H1 (cell line): ENCODE measurements around the gene HOATZ. TPM values are rescaled to one million over a fixed set of nuclear protein-coding genes. Genes with fewer than 3 reads are reported as not detected.

Source experiments
- CTCF ChIA-PET: fragments of 300-600 bp; sonication (Branson Sonifier 250); formaldehyde crosslinking; loops from one replicate; lab custom pipeline; 2021; ENCODE audit not compliant: partially characterized antibody; lab: Charles Lee
- POLR2A ChIA-PET: fragments of 300-600 bp; sonication (Branson Sonifier 250); formaldehyde crosslinking; loops from one replicate; lab custom pipeline; 2021; ENCODE audit warnings: inconsistent platforms; ENCODE audit not compliant: partially characterized antibody; lab: Charles Lee
- DNase-seq, 2 experiments: peaks; one replicate each; pipeline versions ENCODE4 v3.0.0 to v3.0.0-alpha.2; 2010 to 2022; ENCODE audit warnings: low spot score in 2 of 2, low read depth in 1 of 2, mixed read lengths in 1 of 2
- FAIRE-seq: peaks from 2 replicates; lab custom pipeline; 2011; peaks lifted over from hg19 to GRCh38; lab: Jason Lieb, UNC
- H2AFZ ChIP-seq: 2 replicates; pipeline ENCODE4 v1.8.1; 2012; ENCODE audit warnings: low read length, inconsistent platforms
- H2AK5ac ChIP-seq: 2 replicates; pipeline ENCODE4 v1.6.1; 2013; ENCODE audit warnings: low read depth, low read length
- H2BK120ac ChIP-seq: replicated peaks from 2 replicates; pipeline ENCODE3; 2013; ENCODE audit warnings: low read depth, low read length, inconsistent platforms
- H2BK12ac ChIP-seq: 2 replicates; pipeline ENCODE4 v1.6.1; 2013; ENCODE audit warnings: low read depth, low read length
- H2BK15ac ChIP-seq: 2 replicates; pipeline ENCODE4 v1.6.1; 2013; ENCODE audit warnings: low read length
- H2BK20ac ChIP-seq: 2 replicates; pipeline ENCODE4 v1.6.1; 2013; ENCODE audit warnings: low read length
- H2BK5ac ChIP-seq: 2 replicates; pipeline ENCODE4 v1.6.1; 2013; ENCODE audit warnings: low read depth, low read length
- H3K14ac ChIP-seq: 2 replicates; pipeline ENCODE4 v1.6.1; 2013; ENCODE audit warnings: inconsistent platforms; ENCODE audit not compliant: insufficient read length
- H3K18ac ChIP-seq: 2 replicates; pipeline ENCODE4 v1.6.1; 2013; ENCODE audit warnings: low read length; ENCODE audit errors: extremely low read depth
- H3K23ac ChIP-seq: 2 replicates; pipeline ENCODE4 v1.6.1; 2013; ENCODE audit warnings: inconsistent platforms; ENCODE audit not compliant: insufficient read length
- H3K23me2 ChIP-seq: 2 replicates; pipeline ENCODE4 v1.6.1; 2013; ENCODE audit warnings: low read depth, low read length
- H3K27ac ChIP-seq: 2 replicates; pipeline ENCODE4 v1.6.1; 2011; ENCODE audit warnings: low read depth, low read length, inconsistent platforms
- H3K27me3 ChIP-seq, 4 experiments: replicated peaks in 1 of 4; 1 replicate in 1 of 4; 2 replicates in 3 of 4; pipeline versions ENCODE4 v1.6.1 to v1.8.1; 2011 to 2013; ENCODE audit warnings: low read length in 3 of 4, mild to moderate bottlenecking in 3 of 4, inconsistent platforms in 2 of 4, mixed read lengths in 2 of 4, moderate library complexity in 1 of 4; ENCODE audit not compliant: control insufficient read depth in 3 of 4, insufficient read depth in 3 of 4; ENCODE audit errors: extremely low read depth in 1 of 4
- H3K36me3 ChIP-seq, 4 experiments: 2 replicates each; pipeline versions ENCODE4 v1.6.1 to v1.8.1; 2011 to 2013; ENCODE audit warnings: mild to moderate bottlenecking in 4 of 4, low read length in 3 of 4, moderate library complexity in 2 of 4, control low read depth in 1 of 4, inconsistent platforms in 1 of 4; ENCODE audit not compliant: insufficient read depth in 4 of 4, control insufficient read depth in 2 of 4
- H3K4ac ChIP-seq: replicated peaks from 2 replicates; pipeline ENCODE3; 2013; ENCODE audit warnings: low read length, low read depth, mixed read lengths, inconsistent platforms; ENCODE audit not compliant: insufficient read length
- H3K4me1 ChIP-seq, 4 experiments: replicated peaks in 1 of 4; 1 replicate in 1 of 4; 2 replicates in 3 of 4; pipeline versions ENCODE4 v1.6.1 to v1.8.1; 2011 to 2013; ENCODE audit warnings: low read length in 3 of 4, inconsistent platforms in 2 of 4, mixed read lengths in 1 of 4; ENCODE audit not compliant: insufficient read depth in 4 of 4, control insufficient read depth in 3 of 4
- H3K4me2 ChIP-seq, 2 experiments: 2 replicates each; pipeline versions ENCODE4 v1.6.1 to v1.8.1; 2011 to 2013; ENCODE audit warnings: low read depth in 2 of 2, low read length in 2 of 2, control low read depth in 1 of 2, inconsistent platforms in 1 of 2, mild to moderate bottlenecking in 1 of 2; ENCODE audit not compliant: insufficient read depth in 1 of 2
- H3K4me3 ChIP-seq, 4 experiments: fragments of 200-600, 300-600 bp in 1 of 4; sonication (generic), shearing (Covaris generic), sonication (Bioruptor Twin) in 1 of 4; 2 replicates each; pipeline versions ENCODE4 v1.5.1 to v1.8.1; 2011 to 2016; ENCODE audit warnings: low read length in 4 of 4, low read depth in 3 of 4, control low read depth in 2 of 4, inconsistent platforms in 2 of 4, mild to moderate bottlenecking in 2 of 4, mixed read lengths in 1 of 4, moderate library complexity in 1 of 4; ENCODE audit not compliant: insufficient read depth in 2 of 4; ENCODE audit errors: extremely low read depth in 1 of 4
- H3K56ac ChIP-seq: replicated peaks from 2 replicates; pipeline ENCODE3; 2013; ENCODE audit warnings: low read depth, mild to moderate bottlenecking, mixed read lengths, low read length, inconsistent platforms; ENCODE audit not compliant: insufficient read length
- H3K79me1 ChIP-seq: 2 replicates; pipeline ENCODE4 v1.6.1; 2013; ENCODE audit warnings: low read depth, low read length, control low read depth
- H3K79me2 ChIP-seq, 2 experiments: 2 replicates each; pipeline versions ENCODE4 v1.6.1 to v1.8.1; 2012 to 2013; ENCODE audit warnings: low read length in 2 of 2, mild to moderate bottlenecking in 2 of 2, inconsistent platforms in 1 of 2; ENCODE audit not compliant: insufficient read depth in 2 of 2, control insufficient read depth in 1 of 2
- H3K9ac ChIP-seq, 4 experiments: replicated peaks in 1 of 4; 1 replicate in 1 of 4; 2 replicates in 3 of 4; pipeline versions ENCODE4 v1.6.1 to v1.8.1; 2011 to 2013; ENCODE audit warnings: low read depth in 3 of 4, low read length in 3 of 4, control low read depth in 2 of 4, mild to moderate bottlenecking in 2 of 4, moderate library complexity in 2 of 4, inconsistent platforms in 1 of 4; ENCODE audit errors: extremely low read depth in 1 of 4
- H3K9me3 ChIP-seq, 2 experiments: 2 replicates each; pipeline versions ENCODE4 v1.6.1 to v1.8.1; 2012 to 2013; ENCODE audit warnings: mild to moderate bottlenecking in 2 of 2, moderate library complexity in 2 of 2, control low read depth in 1 of 2, inconsistent platforms in 1 of 2, low read depth in 1 of 2, low read length in 1 of 2, mixed read lengths in 1 of 2; ENCODE audit not compliant: insufficient read depth in 2 of 2
- H4K20me1 ChIP-seq, 2 experiments: replicated peaks in 1 of 2; 2 replicates each; pipeline versions ENCODE3 to v1.8.1; 2011 to 2013; ENCODE audit warnings: inconsistent platforms in 2 of 2, low read length in 2 of 2, mild to moderate bottlenecking in 1 of 2; ENCODE audit not compliant: insufficient read depth in 2 of 2, control insufficient read depth in 1 of 2
- H4K5ac ChIP-seq: 2 replicates; pipeline ENCODE4 v1.6.1; 2013; ENCODE audit warnings: low read length, low read depth, mixed read lengths, inconsistent platforms; ENCODE audit not compliant: insufficient read length
- H4K8ac ChIP-seq: 2 replicates; pipeline ENCODE4 v1.8.0; 2013; ENCODE audit warnings: mild to moderate bottlenecking, moderate library complexity, low read length, inconsistent platforms; ENCODE audit not compliant: insufficient read depth; ENCODE audit errors: extremely low read depth
- H4K91ac ChIP-seq: replicated peaks from 2 replicates; pipeline ENCODE3; 2013; ENCODE audit warnings: low read length, mixed read lengths, inconsistent platforms; ENCODE audit not compliant: insufficient read length
- ASH2L ChIP-seq: fragments of 200-600, 300-600 bp; sonication (generic); IDR thresholded peaks from one replicate; pipeline ENCODE4 v1.7.1; 2017; ENCODE audit warnings: low read length
- CHD1 ChIP-seq: IDR thresholded peaks from 2 replicates; pipeline ENCODE4 v1.6.1; 2012; ENCODE audit warnings: low read depth, low read length, improper control_type of control experiment
- EGR1 ChIP-seq: IDR thresholded peaks from 2 replicates; pipeline ENCODE4 v1.6.1; 2011; ENCODE audit warnings: low read depth, low read length, borderline replicate concordance
- GTF2F1 ChIP-seq: IDR thresholded peaks from 2 replicates; pipeline ENCODE4 v1.6.1; 2012; ENCODE audit warnings: low read depth, low read length, improper control_type of control experiment, borderline replicate concordance
- HDAC6 ChIP-seq: IDR thresholded peaks from one replicate; pipeline ENCODE4 v1.7.1; 2012; ENCODE audit warnings: low read depth, mild to moderate bottlenecking, inconsistent platforms, low read length, moderate library complexity
- SRF ChIP-seq: IDR thresholded peaks from 2 replicates; pipeline ENCODE4 v1.6.1; 2011; ENCODE audit warnings: mild to moderate bottlenecking, low read depth, low read length, moderate library complexity
- TCF12 ChIP-seq: IDR thresholded peaks from 2 replicates; pipeline ENCODE4 v1.6.1; 2011; ENCODE audit warnings: low read depth, mild to moderate bottlenecking, low read length
- WGBS, 2 experiments: shearing (Covaris generic) in 1 of 2; methylation state at CpG; one replicate each; pipeline versions ENCODE4 v1.1.6 to v1.1.7; 2013 to 2015; ENCODE audit warnings: low lambda C conversion rate in 2 of 2, mixed read lengths in 2 of 2, inconsistent platforms in 1 of 2, low coverage in 1 of 2, missing lambda C conversion rate in 1 of 2; ENCODE audit not compliant: insufficient replicate concordance in 2 of 2, insufficient coverage in 1 of 2, insufficient read length in 1 of 2; ENCODE audit errors: extremely low coverage in 1 of 2, missing lambda C conversion rate in 1 of 2; 5-methylcytosine and 5-hydroxymethylcytosine counted together
- polyA plus RNA-seq, 7 experiments: library from polyadenylated mRNA; depleted of rRNA in 3 of 7; stranded (reverse) in 5 of 7; unstranded in 2 of 7; fragments of >200 nt in 5 of 7; fragments of 200-250 nt in 2 of 7; gene quantifications; 1 replicate in 5 of 7; 2 replicates in 1 of 7; 4 replicates in 1 of 7; pipeline versions ENCODE4 v1.2.1 to v1.2.3, GENCODE V29; 2011 to 2013; ENCODE audit warnings: missing spikeins in 2 of 7, mixed read lengths in 2 of 7
- total RNA-seq: library from RNA; stranded (reverse); fragmentation: NEBNext Ultra II Directional; extraction: Animal tissue kit (Norgen Biotek cat#: 25700); gene quantifications from 2 replicates; pipeline ENCODE4 v1.2.1, GENCODE V29; 2021
- TF ChIP-seq, protein P1 (sequence below): IDR thresholded peaks from 2 replicates; pipeline ENCODE4 v1.6.1; 2012; ENCODE audit warnings: inconsistent platforms

HOATZ gene
- total and polyA plus RNA-seq, 2 of the 8 experiments (the other 6 are each of a cell fraction or from before 2014, with no cell fraction given) = not detected

DNA sequence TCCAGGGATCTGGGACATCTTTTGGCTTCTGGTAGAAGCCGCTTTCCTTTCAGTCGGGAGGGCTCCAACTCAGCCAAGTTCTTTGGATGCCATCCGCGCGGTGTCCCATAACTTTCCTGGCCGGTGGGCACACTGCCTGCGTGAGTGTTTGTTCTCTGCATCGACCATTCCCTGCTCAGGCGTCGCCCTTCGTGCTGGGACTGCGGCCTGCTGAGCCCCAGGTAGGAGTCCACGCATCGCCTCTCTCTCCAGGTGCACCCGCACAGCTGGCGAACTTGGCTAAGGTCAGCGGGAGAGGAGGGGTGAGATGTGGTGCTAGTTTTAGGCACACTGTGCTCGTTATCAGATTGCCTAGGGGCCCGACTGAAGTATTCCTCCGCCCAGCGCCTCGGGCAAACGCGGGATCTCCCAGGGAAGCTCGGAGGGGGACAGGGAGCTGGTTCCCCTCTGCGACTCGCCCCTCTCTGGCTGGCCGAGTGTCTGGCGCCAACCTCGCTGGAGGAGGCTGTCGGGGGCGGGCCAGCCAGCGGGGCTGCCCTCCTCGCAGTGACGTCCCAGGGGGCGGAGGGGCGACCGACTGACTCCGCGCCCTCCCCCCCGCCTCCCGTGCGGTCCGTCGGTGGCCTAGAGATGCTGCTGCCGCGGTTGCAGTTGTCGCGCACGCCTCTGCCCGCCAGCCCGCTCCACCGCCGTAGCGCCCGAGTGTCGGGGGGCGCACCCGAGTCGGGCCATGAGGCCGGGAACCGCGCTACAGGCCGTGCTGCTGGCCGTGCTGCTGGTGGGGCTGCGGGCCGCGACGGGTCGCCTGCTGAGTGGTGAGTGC, 25.7 kb downstream of the HOATZ start, which contains the start of gene LAYN:
LAYN (plus strand) TSS at position 607 of the 823 bp plus-strand sequence; CDS start at position 731, 124 bp downstream.
- POLR2A ChIA-PET = interaction anchor here (0.6 to 2.1 kb wide), 5 partner anchors 9 to 104 kb away, joined by 3 to 7 read pairs (median 3); partner anchors contain the start of gene BTG4
- no peaks in the 10 kb centered on the region; a peak in 1 of 8 replicates for H3K36me3 ChIP-seq
- peak within 1 kb of the TSS; percentile 94 for H2BK12ac ChIP-seq
- peak within 1 kb of the TSS; percentile 88 for H4K8ac ChIP-seq
- no peak within 1 kb of the TSS for H2BK20ac ChIP-seq
- no peaks in the 10 kb centered on the region for H4K20me1 ChIP-seq
- H4K91ac ChIP-seq = peak within 1 kb of the TSS; percentile 75
- H3K4me2 ChIP-seq = peak within 1 kb of the TSS; percentile 95 to 97
- peaks cover 9 to 43% (median 37%) of the 10 kb centered on the region in 4 experiments for H3K27me3 ChIP-seq
- H2AFZ ChIP-seq = peak within 1 kb of the TSS; percentile 97
- no peak within 1 kb of the TSS; the same call in 1 of the 2 replicates for H2AK5ac ChIP-seq
- peak within 1 kb of the TSS; percentile 90 for H3K18ac ChIP-seq
- H2BK5ac ChIP-seq = peak within 1 kb of the TSS; percentile 57; the same call in 1 of the 2 replicates
- FAIRE-seq = no peak
- no peak within 1 kb of the TSS for H4K5ac ChIP-seq
- peak within 1 kb of the TSS in 2 of 4 experiments; percentile 45 to 57; a peak in 3 of 7 replicates for H3K9ac ChIP-seq
- H3K23me2 ChIP-seq = peaks cover 12% of the 10 kb centered on the region; the same call in 1 of the 2 replicates
- peak in 1 of 2 experiments; percentile 76 for DNase-seq
- H3K4me1 ChIP-seq = peaks cover 0 to 8% (median 6%) of the 10 kb centered on the region in 4 experiments; a peak in 6 of 7 replicates
- peak within 1 kb of the TSS; percentile 55 to 76 (median 60) for H3K4me3 ChIP-seq
- H3K23ac ChIP-seq = no peak within 1 kb of the TSS
- peak within 1 kb of the TSS; percentile 3 for H2BK120ac ChIP-seq
- H3K4ac ChIP-seq = no peak within 1 kb of the TSS
- no peak within 1 kb of the TSS for H3K56ac ChIP-seq
- CTCF ChIA-PET = interaction anchor here (1.0 to 1.4 kb wide), 2 partner anchors 82 to 85 kb away, joined by 5 to 6 read pairs; no protein-coding TSS in a partner anchor
- peaks cover 0 to 3% of the 10 kb centered on the region in 2 experiments; a peak in 1 of 4 replicates for H3K9me3 ChIP-seq
- H3K79me2 ChIP-seq = no peaks in the 10 kb centered on the region
- no peak within 1 kb of the TSS for H3K14ac ChIP-seq
- WGBS, 2 experiments = 3% methylated on average over 49 of the region's 70 CpGs; no CpG with 5 or more reads in 1 of the 2 experiments
- H2BK15ac ChIP-seq = peak within 1 kb of the TSS; percentile 88; the same call in 1 of the 2 replicates
- H3K27ac ChIP-seq = no peak within 1 kb of the TSS
- H3K79me1 ChIP-seq = no peaks in the 10 kb centered on the region
- peak; percentile 70 for TF ChIP-seq ASH2L
- TF ChIP-seq GTF2F1 = no peak
- TF ChIP-seq CHD1 = no peak
- TF ChIP-seq SRF = no peak
- TF ChIP-seq HDAC6 = no peak
- no peak for TF ChIP-seq TCF12
- TF ChIP-seq, protein P1, sequence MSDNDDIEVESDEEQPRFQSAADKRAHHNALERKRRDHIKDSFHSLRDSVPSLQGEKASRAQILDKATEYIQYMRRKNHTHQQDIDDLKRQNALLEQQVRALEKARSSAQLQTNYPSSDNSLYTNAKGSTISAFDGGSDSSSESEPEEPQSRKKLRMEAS = peak; percentile 87
- no peak for TF ChIP-seq EGR1
